Occipital lobe (tissue), 2 donors: ENCODE measurements around the gene ZMYM2. TPM values are rescaled to one million over a fixed set of nuclear protein-coding genes. Genes with fewer than 3 reads are reported as not detected.

Source experiments
- DNase-seq: peaks from one replicate; lab custom pipeline; 2025; lab: John Stamatoyannopoulos, UW
- total RNA-seq: library from RNA; depleted of rRNA; stranded (reverse); fragments of >200 nt; gene quantifications from one replicate; pipeline ENCODE4 v1.2.3, GENCODE V29; 2014

ZMYM2 gene
- total RNA-seq, 1 donor from 2014 or later, result 224 TPM

GRCh38 chr13:20102525-20103180 is 144.1 kb downstream of the ZMYM2 start:
- no peak for DNase-seq

GRCh38 chr13:20105161-20105689 is 146.7 kb downstream of the ZMYM2 start:
- no peak for DNase-seq

- DNase-seq, result no peak
Measured at GRCh38 chr13:20106742-20107141, 148.2 kb downstream of the ZMYM2 start.

- no peak for DNase-seq
Measured at GRCh38 chr13:20109037-20109436, 150.5 kb downstream of the ZMYM2 start.

GRCh38 chr13:20114066-20114610 is 155.6 kb downstream of the ZMYM2 start:
- DNase-seq, result no peak

- no peak for DNase-seq
Measured at GRCh38 chr13:20116213-20116612, 157.7 kb downstream of the ZMYM2 start.

- DNase-seq, result no peak
Measured at GRCh38 chr13:20118268-20119140, 160.0 kb downstream of the ZMYM2 start.

- DNase-seq, result no peak
Measured at GRCh38 chr13:20119960-20120359, 161.4 kb downstream of the ZMYM2 start.

GRCh38 chr13:20121159-20121525 is 162.6 kb downstream of the ZMYM2 start:
- no peak for DNase-seq

GRCh38 chr13:20124303-20124702 is 165.8 kb downstream of the ZMYM2 start:
- DNase-seq, result no peak

GRCh38 chr13:20125129-20125782 is 166.7 kb downstream of the ZMYM2 start:
- DNase-seq, result no peak

GRCh38 chr13:20125783-20126165 is 167.2 kb downstream of the ZMYM2 start:
- DNase-seq, result no peak

- no peak for DNase-seq
Measured at GRCh38 chr13:20126541-20127261, 168.2 kb downstream of the ZMYM2 start.

GRCh38 chr13:20127262-20127561 is 168.7 kb downstream of the ZMYM2 start:
- DNase-seq, result no peak

- DNase-seq, result peak; percentile 19
Measured at GRCh38 chr13:20127562-20128458, 169.3 kb downstream of the ZMYM2 start.

- DNase-seq, result no peak
Measured at GRCh38 chr13:20128459-20128931, 170.0 kb downstream of the ZMYM2 start.

- no peak for DNase-seq
Measured at GRCh38 chr13:20129076-20129475, 170.5 kb downstream of the ZMYM2 start.

GRCh38 chr13:20130012-20130411 is 171.5 kb downstream of the ZMYM2 start:
- DNase-seq, result no peak

- DNase-seq, result no peak
Measured at GRCh38 chr13:20130652-20131051, 172.1 kb downstream of the ZMYM2 start.
